GM19351 (cell line): ENCODE data around the gene THNSL1.

Source experiments
- ATAC-seq: cut with Tn5 transposase; IDR thresholded peaks from one replicate; pipeline ENCODE4 v1.9.1; 2021; ENCODE audit warnings: mild to moderate bottlenecking, moderate library complexity; ENCODE audit not compliant: unreplicated experiment

The THNSL1 gene

GRCh38 chr10:25050402-25050801 is 34.0 kb downstream of the THNSL1 start:
- no peak for ATAC-seq

- no peak for ATAC-seq
Measured at GRCh38 chr10:25052012-25052411, 35.6 kb downstream of the THNSL1 start.

- no peak for ATAC-seq
Measured at GRCh38 chr10:25056726-25057125, 40.3 kb downstream of the THNSL1 start.

GRCh38 chr10:25057886-25058285 is 41.5 kb downstream of the THNSL1 start:
- no peak for ATAC-seq

- no peak for ATAC-seq
Measured at GRCh38 chr10:25059990-25060389, 43.6 kb downstream of the THNSL1 start.

- ATAC-seq, result no peak
Measured at GRCh38 chr10:25061125-25061524, 44.7 kb downstream of the THNSL1 start.

- ATAC-seq, result no peak
Measured at GRCh38 chr10:25061711-25062449, 45.5 kb downstream of the THNSL1 start.

GRCh38 chr10:25063157-25063556 is 46.7 kb downstream of the THNSL1 start:
- ATAC-seq, result no peak

- ATAC-seq, result no peak
Measured at GRCh38 chr10:25063644-25064043, 47.2 kb downstream of the THNSL1 start.

- ATAC-seq, result no peak
Measured at GRCh38 chr10:25064401-25064800, 48.0 kb downstream of the THNSL1 start.

GRCh38 chr10:25065761-25066476 is 49.5 kb downstream of the THNSL1 start:
- no peak for ATAC-seq

- ATAC-seq, result no peak
Measured at GRCh38 chr10:25068152-25069058, 52.0 kb downstream of the THNSL1 start.

- no peak for ATAC-seq
Measured at GRCh38 chr10:25071227-25071626, 54.8 kb downstream of the THNSL1 start.

GRCh38 chr10:25072786-25073185 is 56.4 kb downstream of the THNSL1 start:
- no peak for ATAC-seq

- ATAC-seq, result no peak
Measured at GRCh38 chr10:25075825-25076224, 59.4 kb downstream of the THNSL1 start.
